MV-4-11 (cell line): ENCODE measurements around the gene OBI1.

Source experiments
- DNase-seq: peaks from one replicate; lab custom pipeline; 2025; lab: John Stamatoyannopoulos, UW

OBI1 gene

DNA sequence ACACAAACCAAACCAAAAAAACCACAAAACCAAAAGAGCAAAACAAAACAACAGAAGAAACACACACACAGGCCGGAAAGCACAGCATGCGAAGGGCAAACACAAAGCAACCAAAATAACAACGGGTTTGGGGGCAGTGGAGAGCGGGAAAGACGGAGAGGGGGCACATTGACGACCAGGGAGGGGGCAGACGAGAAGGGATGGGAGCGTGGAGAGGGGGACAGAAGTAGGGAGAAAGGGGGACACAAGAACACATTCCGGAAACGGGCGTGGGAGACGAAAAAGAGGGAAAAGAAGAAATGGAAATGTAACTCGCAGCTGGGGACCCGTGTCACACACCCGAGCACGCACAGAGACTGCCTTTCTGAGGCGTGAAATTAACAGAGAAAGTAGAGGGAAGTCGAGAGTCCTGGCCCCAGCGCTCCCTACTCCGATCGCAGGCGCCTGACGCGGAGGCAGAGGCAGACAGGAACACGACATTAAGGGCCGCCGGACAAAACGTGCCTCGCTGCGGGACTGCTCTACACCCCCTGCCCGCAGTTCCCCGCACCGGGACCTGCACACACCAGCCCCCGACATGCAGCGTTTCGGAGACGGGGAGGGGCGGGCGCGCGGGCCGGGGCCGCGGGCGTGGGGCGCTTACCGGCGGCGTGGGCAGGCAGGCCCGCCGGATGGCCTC is 56.3 kb downstream of the OBI1 start:
- peak; percentile 37 for DNase-seq

DNA sequence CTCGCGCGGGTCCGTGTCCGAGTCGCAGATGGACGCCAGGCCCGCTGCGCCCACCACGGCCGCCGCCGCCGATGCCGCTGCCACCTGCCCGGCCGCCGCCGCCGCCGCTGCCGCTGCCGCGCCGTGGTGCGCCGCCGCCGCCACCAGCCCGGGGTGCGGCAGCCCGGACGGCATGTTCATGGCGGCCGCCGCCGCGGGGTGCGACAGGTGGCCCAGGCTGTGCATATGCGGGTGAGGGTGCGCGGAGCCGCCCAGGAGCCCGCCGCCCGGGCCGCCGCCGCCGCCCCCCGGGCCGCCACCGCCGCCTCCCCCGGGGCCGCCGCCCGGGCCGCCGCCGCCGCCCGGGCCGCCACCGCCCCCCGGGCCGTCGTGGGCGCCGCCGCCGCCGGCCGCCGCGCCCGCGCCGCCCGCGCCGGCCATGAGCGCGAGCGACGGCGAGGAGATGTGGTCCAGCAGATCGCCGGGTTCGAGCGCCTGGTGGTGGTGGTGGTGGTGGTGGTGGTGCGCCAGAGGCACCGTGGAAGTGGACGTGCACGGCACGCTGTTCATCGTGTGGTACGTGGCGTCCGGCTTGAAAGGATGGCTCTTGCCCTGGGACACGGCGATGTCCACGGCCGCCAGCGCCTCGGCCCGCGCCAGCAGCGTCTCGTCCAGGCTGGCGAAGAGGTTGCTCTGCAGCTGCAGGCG is 56.9 kb downstream of the OBI1 start:
- DNase-seq = no peak

DNA sequence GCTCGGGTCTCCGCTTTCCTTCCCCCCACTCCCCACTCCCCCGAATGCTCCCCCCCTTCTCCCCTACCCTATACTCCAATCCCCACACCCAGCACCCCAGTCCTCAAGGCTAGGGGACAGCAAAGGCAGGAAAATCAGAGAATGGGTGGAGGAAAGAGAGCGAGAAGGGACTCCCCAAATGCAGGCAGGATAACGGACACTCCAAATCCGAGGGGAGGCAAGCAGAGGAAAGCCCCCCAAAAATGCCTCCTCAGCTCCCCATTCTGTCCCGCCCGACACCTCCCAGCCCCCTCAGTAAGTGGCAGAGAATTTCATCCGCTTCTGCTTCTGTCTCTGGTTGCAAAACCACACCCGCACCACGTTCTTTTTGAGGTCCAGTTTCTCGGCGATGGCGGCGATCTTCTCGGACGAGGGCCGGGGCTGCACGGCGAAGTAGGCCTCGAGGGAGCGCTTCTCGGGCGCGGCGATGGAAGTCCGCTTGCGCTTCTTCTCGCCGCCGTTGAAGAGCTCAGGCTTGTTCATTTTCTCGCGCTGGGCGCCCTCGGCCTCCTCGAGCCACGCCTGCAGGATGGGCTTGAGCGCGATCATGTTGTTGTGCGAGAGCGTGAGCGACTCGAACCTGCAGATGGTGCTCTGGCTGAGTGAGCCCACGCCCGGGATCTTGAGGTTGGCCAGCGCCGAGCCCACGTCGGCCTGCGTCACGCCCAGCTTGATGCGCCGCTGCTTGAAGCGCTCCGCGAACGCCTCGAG is 57.7 kb downstream of the OBI1 start:
- no peak for DNase-seq

DNA sequence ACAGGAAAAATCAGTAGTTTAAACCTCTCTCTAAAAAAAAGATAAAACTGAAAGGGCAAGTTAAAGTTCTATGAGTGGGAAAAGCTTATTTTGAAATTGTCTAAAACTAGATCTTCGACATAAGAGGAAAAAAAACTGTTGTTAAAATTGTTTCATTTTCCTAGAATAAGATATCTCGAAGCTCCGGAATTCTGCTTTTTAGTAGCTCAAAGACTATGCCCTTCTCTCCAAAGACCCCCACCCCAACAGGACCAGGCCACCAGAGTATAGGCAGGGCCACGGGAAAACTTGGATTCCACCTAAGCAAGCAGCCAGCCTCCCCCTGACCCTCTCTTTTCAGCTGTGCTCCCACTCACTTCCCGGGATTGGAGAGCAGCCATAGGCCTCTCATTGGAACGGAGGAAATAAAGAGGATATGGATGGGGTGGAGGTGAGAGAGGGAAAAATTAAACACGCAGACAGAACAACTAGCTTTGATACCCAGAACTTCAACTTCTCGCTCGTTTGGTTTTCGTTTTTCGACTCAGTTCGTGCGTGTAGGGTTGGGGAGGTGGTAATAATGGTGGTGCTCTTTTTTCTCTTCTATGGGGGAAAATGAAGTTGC is 58.6 kb downstream of the OBI1 start:
- DNase-seq = no peak

DNA sequence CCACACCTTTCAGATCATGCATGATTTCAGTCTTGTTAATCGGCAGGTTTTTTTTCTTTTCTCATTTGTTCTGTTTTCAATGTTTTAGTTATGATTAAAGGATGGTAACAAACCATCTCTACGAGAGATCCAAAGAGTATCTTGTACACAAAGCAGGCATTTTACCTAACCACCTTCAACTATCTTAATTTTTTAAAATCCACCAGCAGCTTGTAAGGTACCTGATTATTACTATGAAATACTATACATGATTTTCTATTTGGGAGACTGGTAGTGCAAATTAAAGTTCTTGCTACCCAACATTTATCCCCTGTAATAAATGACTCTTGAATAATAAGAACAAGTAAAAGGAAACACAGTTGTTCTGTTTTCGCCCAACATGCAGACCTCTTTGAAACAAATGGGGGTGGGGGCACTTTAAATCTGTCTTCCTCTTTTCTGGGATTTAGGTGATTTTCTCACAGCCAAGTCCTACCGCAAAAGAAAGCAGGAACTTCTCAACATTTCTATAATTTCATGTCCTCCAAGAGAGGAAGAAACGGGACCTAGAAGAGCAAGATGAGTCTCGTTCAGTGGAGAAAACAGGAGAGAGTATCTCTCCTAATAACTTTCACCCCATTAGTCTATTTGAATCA is 59.2 kb downstream of the OBI1 start:
- peak; percentile 80 for DNase-seq

DNA sequence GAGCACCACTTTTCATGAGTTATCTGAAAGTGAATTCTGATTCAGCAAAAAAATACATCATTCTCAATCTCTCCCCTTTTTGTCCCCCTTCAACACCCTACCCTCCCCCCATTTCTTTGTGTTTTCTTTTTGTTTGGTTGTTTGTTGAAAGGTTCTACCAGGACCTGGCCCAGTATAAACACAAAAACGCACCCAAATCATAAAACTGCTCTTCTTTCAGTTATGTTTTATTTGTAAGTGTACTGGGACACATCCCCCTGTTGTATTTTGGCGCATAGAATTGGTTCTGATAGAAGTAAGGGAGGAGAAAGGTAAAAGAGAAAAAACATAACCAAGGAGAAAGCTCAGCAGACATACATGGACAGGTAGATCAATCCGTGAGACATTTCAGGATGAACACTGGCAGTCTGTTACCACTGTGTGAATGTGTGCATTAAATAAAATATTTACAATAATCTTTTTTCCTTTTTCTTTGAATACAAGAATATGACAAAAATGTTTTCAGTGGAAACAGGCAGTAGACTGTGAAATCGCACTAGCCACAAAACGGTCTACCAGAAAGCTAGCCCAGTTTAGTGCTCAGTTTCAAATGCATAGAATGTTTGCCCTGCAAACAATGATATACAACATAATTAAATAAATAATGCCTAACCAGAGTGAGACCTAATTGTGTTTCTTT is 59.9 kb downstream of the OBI1 start:
- DNase-seq = no peak

DNA sequence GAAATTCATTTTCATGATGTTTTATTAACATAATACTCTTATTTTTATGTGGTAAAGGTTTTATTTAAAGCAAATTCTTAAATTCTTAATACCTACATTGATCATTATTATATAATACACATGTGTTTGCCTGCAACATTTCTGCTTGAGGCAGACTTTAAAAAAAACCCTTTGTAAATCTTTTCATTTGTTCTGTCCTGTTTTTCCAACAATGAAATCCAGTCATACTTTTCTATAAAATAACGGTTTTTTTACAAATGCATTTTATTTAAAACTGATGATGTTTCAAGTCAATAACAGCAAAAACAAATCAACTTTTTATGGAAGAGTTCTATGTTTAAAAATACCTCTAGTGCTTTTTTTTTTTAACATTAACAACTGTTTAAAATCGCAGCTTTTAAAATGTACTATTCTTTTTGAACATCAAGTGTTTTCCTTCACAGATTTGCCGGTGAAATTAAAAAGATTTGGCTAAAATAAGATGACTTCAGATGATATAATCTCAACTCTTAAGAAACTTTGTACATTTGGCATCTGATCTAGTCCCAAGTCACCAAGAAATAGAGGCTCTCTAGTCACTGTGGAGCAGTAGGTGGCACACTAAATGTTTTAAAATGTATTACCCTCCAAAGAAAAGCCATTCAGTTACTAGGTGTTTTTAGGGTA is 60.7 kb downstream of the OBI1 start:
- DNase-seq = no peak

DNA sequence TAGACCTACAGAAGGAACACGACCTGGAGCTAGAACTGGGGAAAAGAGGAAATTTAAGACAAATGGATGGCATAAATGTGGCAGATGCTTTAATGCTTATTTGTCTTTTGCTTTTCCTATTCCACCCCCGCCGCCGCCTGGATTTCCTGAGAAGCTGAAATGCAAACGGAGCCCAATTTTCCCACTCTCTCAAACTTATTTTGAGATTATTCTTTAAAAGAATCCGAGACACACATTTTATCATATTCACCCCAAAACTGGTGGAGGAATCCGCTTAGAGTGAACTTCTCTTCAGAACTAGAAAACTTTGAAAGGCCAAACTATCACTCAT is 61.4 kb downstream of the OBI1 start:
- DNase-seq = no peak

DNA sequence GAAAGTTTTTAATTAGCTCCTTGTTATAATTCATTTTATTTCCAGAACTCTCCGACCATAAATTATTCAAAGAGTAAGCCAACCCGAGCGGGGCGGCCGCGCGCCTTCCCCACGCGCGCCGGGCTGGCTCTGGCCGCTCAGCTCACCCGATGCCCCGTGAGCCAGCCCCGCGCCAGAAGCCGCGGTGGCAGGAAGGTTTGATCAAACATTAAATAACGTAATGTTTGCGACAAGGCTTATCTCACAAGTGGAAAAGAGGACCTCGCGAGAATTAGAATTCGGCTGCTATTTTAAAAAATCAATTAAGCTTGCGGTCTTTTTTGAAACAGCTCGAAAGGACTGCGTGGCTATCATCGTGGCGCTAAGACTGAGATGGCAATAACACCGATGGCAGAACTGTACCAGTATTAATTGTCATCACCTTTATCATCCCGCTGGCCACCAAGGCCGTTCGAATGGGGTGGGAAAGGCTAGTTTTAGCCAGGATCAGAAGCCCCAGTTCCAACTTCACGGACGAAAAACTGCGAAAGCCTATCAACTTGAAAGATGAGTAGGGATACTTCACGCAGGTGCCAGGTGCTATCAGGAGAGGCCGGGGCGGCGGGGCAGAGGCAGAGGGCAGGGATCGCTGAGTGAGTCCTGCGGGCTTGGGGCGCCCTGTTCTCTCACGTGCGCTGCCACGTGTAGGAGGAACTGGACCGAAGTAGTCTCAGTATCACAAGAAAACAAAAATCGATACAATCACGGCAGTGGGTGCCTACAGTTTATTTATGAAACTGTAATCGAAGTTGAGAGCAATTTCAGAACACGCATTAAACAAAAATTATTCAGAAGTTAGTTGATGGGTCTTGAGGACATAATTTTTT is 62.0 kb downstream of the OBI1 start:
- DNase-seq = peak; percentile 4

DNA sequence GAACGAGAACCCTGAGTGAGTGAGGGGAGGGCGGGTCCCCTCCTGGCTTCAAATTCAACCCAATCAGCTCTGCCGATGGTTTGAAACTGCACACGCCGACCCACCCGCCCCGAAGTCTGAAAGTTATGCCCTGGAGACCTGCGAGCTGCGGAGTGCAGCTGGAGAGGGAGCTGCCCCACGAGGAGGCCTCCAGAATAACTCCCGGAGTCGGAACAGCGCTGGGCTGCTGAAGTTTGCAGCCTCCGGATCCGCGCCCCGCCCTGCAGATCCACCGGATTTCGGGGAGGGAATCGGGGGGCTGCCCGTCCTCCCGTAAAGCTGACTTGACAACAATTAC is 62.6 kb downstream of the OBI1 start:
- no peak for DNase-seq

DNA sequence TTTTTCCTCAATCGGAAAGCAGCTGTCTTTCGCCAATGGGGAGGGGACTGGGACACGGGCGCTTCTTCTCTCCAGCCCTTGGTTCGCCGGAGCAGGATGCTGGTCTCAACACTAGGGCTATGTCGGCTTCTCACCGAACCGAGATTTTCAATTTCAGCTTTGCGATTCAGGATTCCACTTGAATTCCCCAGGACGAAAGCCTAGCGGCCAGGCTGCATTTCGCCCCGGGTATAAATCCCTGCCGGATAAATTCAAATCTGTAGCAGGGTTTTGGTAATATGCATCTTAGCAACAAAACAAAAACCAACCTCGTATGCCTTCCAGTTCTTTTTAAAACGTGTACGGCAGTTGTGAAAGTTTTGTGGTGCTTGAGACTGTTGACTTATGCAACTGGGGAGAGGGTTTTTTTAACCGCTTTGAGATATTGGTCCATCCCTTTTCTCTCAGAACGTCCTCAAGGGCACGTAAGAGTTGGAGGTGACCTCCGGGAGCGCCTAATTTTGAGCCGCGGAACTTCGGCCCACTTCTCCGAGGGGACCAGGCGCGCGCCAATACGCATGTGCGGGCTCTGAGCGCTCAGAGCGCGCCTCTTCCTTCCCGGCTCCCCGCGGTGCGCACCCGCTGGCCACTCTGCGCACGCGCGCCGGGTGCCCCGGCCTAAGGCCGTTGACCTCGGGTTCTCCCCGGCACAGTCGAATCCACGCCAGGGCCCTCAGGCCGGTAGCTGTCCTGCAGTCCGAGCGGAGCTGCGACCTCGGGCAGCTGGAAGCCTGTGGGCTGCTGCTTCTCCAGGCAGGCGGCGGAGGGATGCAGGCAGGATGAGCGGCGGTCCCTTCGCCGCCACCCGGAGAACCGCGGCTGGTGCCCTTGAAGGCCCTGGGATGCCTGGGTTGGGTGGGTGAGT is 63.2 kb downstream of the OBI1 start:
- peak; percentile 43 for DNase-seq

DNA sequence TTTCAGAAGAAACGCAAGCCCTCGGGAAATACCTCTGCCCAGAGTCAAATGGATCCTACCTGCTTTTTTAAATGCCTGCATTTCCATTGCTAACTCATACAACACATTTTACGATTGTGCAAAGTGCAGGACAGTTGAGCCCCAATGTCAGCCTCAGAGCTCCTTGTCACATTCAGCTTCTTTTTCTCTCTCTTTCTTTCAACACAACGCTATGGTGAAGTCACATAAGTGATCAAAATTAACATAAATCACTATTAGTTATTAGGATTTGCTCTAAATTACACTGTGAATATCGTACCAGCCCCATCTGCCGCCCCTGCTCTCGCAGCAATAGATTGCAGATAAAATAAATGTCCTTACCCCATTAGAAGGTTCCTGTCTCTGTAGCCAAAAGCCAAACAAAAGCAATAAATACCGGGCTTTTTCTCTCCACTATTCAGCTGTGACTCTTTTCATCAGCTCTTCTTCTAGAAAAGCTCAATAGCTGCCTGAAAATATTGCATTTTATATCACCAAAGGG is 64.4 kb downstream of the OBI1 start:
- no peak for DNase-seq

DNA sequence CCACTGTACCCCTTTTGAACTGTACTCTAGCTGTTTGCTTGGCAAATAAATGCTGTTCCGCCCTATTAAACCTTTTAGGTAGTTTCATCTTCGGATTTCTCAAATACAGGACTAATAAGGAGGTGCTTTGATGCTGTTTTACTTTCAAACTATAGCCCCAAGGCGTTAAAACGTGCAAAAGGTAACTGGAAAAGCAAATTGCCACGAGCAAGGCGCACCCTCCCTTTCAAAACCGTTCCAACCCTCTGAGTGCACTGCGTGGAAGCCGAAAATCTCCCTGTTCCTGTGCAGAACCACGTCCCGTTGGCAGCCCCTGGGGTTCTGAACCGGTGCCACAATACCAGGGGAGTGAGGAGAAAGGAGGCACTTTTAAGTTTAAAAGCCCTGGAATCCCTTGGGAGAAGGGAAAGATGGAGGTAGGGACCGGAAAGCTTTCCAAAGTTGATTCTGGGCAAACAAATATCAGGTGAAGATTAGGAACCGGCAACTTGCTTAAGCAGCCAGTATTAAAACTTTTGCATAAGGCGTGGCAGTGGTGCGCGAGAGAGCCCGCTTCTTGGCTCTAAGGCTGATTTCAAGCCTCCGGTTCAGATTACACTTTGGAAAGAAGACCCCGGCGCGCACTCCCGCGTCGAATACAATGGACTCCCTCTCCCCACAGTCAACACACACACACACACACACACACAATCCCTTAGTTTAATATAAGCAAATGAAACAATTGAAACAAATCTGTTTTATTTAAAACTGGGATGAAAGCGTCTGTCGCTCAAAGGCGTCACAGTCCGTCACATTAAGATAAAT is 65.1 kb downstream of the OBI1 start:
- DNase-seq = no peak

DNA sequence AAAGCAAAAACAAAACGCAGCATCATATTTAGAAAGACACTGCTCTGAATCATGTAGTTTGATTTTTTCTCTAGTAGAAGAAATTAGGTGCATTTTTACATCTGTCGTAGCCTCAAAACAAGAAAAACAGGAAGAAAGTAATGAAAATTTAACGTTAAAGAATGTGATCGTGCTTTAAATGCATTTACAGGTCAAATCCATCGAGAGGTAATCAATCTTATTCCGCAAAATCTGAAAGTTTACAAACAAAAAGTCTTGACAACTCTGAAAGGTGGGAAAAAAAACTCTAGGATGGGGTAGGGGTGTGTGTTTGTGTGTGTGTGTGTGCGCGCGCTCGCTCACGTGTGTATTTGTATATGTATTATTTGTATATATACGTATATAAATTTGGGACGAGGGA is 65.8 kb downstream of the OBI1 start:
- no peak for DNase-seq

DNA sequence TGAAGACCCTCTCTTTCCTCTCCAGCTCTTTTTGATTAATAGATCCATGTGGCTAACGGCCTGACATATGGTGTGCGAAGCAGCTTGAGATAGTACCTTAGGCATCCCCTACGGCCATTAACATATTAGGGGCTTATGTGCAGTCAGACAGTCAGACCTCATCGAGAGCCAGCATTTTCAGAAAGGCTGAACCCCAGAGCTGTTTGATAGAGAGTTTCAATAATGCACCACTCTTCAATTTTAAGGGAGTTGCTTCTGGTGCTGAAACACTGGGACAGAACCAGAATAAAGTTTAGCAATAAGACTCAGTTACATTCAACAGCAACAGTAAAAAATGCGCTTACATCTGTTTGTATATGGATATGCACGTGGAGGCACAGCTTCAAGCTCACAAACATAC is 66.4 kb downstream of the OBI1 start:
- no peak for DNase-seq

DNA sequence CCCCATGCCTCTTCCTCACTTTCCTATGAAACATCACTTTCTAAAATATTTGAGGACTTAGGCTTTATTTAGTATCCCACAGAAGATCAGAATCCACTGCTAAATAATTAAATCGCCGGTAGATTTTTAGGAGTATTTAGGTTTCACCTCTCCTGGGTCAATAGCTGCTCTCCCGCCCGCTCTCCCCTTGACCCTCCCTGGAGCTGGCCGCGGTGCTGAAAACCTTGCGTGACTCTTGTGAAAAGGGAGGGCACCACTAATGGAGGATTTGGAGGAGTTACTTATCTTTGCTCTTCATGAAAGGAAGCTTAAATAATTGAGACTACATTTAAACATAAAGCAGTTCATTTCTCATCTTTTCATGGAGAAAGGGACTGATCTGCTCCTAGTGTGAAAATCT is 69.7 kb downstream of the OBI1 start:
- peak; percentile 25 for DNase-seq

DNA sequence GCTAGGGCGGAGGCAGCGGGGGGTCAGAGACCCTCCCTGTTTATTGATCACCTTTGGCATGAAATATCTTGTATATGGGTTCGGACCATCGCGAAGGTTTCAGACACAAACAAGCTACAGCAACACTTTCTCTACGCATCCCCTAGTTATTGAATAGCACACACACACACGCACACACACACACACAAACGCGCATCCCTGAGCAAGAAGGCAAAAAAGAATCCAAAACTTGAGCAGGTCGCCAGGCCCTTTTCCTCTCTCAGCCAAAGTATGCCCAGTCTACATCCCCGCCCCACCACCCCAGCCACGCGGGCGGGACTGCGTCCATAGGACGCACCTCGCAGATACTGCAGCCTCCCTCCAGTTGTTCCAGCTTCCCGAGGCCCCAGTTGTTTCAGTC is 71.6 kb downstream of the OBI1 start:
- no peak for DNase-seq

DNA sequence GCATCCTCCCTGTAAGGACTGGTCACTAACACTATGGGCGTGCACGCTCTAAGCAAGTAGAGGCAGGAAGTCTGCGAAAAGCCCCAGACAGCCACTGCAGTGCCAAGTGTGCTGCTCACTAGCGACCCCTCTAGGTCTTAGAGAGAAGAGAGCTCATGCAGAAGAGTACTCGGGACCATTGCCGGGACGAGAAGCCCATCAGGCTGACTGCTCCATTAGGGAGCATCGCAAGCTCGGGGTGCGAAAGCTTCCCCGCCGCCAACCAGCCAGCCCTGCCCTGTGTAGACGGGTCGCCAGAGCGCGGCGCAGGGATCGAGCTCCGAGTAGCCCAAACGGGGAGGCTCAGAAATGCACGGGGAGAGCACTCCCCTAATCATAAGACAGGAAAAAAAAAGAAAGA is 72.2 kb downstream of the OBI1 start:
- DNase-seq = no peak
